Keratinocyte (primary cell): ENCODE measurements around the gene IRF1. TPM values are rescaled to one million over a fixed set of nuclear protein-coding genes. Genes with fewer than 3 reads are reported as not detected.
A peak's percentile ranks its signal among the peaks of the same experiment; 100 is the strongest.

Source experiments
- DNase-seq: peaks from one replicate; pipeline ENCODE4 v3.0.0-alpha.2; 2011; ENCODE audit warnings: low read depth, missing footprints, low spot score
- FAIRE-seq: peaks from 2 replicates; lab custom pipeline; 2011; peaks lifted over from hg19 to GRCh38; lab: Jason Lieb, UNC
- H2AFZ ChIP-seq: 2 replicates; pipeline ENCODE4 v1.6.0; 2012; ENCODE audit warnings: low read length, control low read depth, inconsistent platforms; ENCODE audit not compliant: control insufficient read depth
- H3K27ac ChIP-seq: 2 replicates; pipeline ENCODE4 v1.5.1; 2011; ENCODE audit warnings: low read length; ENCODE audit not compliant: control insufficient read depth, insufficient read depth
- H3K27me3 ChIP-seq: 3 replicates; pipeline ENCODE4 v1.6.0; 2011; ENCODE audit warnings: low read length; ENCODE audit not compliant: control insufficient read depth, insufficient read depth; ENCODE audit errors: extremely low read depth
- H3K36me3 ChIP-seq, 2 experiments: 2 replicates in 1 of 2; 3 replicates in 1 of 2; pipeline ENCODE4 v1.5.1; 2011; ENCODE audit warnings: low read length in 2 of 2, mild to moderate bottlenecking in 1 of 2; ENCODE audit not compliant: control insufficient read depth in 2 of 2, insufficient read depth in 2 of 2; ENCODE audit errors: extremely low read depth in 1 of 2
- H3K4me1 ChIP-seq: 3 replicates; pipeline ENCODE4 v1.5.1; 2011; ENCODE audit warnings: low read length; ENCODE audit not compliant: control insufficient read depth, insufficient read depth; ENCODE audit errors: extremely low read depth
- H3K4me2 ChIP-seq: 3 replicates; pipeline ENCODE4 v1.6.0; 2011; ENCODE audit warnings: low read depth, low read length; ENCODE audit not compliant: control insufficient read depth, insufficient read depth; ENCODE audit errors: extremely low read depth
- H3K4me3 ChIP-seq, 3 experiments: fragments of 200-600 bp in 1 of 3; sonication (generic) in 1 of 3; 2 replicates in 2 of 3; 3 replicates in 1 of 3; pipeline ENCODE4 v1.5.1; 2011 to 2016; ENCODE audit warnings: low read length in 3 of 3, mild to moderate bottlenecking in 3 of 3, control low read depth in 2 of 3, inconsistent platforms in 1 of 3, low read depth in 1 of 3, mixed read lengths in 1 of 3, mixed run types in 1 of 3, moderate library complexity in 1 of 3; ENCODE audit not compliant: control insufficient read depth in 2 of 3, insufficient read depth in 2 of 3; ENCODE audit errors: extremely low read depth in 1 of 3
- H3K79me2 ChIP-seq: 2 replicates; pipeline ENCODE4 v1.6.0; 2012; ENCODE audit warnings: low read length; ENCODE audit not compliant: control insufficient read depth, insufficient read depth
- H3K9ac ChIP-seq: 3 replicates; pipeline ENCODE4 v1.6.0; 2011; ENCODE audit warnings: low read length; ENCODE audit not compliant: control insufficient read depth, insufficient read depth; ENCODE audit errors: extremely low read depth
- H3K9me1 ChIP-seq: 3 replicates; pipeline ENCODE4 v1.6.0; 2011; ENCODE audit warnings: low read length; ENCODE audit not compliant: control insufficient read depth, insufficient read depth; ENCODE audit errors: extremely low read depth
- H3K9me3 ChIP-seq: 2 replicates; pipeline ENCODE4 v1.5.1; 2012; ENCODE audit warnings: low read depth, low read length; ENCODE audit not compliant: control insufficient read depth
- H4K20me1 ChIP-seq: 3 replicates; pipeline ENCODE4 v1.6.0; 2011; ENCODE audit warnings: low read length; ENCODE audit not compliant: control insufficient read depth, insufficient read depth; ENCODE audit errors: extremely low read depth
- CTCF ChIP-seq, 3 experiments: IDR thresholded peaks in 1 of 3; conservative IDR thresholded peaks in 1 of 3; optimal IDR thresholded peaks in 1 of 3; 2 replicates in 2 of 3; 3 replicates in 1 of 3; pipeline versions ENCODE3 to v1.5.1; 2011; ENCODE audit warnings: low read length in 3 of 3, mild to moderate bottlenecking in 3 of 3, moderate library complexity in 2 of 3, control low read depth in 1 of 3, inconsistent platforms in 1 of 3; ENCODE audit not compliant: insufficient read depth in 2 of 3; ENCODE audit errors: extremely low read depth in 1 of 3
- EZH2 ChIP-seq: IDR thresholded peaks from one replicate; pipeline ENCODE4 v1.6.1; 2012; ENCODE audit warnings: inconsistent platforms, mild to moderate bottlenecking, low read length, moderate library complexity
- dilution Hi-C: fragments of 300-500 bp; cut with MboI; formaldehyde crosslinking; loops from one replicate; pipeline ENCODE4 v1.7.0; 2020; ENCODE audit warnings: low sequenced_read_pairs; ENCODE audit not compliant: extremely low pct_ligation_motif_present
- polyA plus RNA-seq, 5 experiments: library from polyadenylated mRNA; depleted of rRNA in 3 of 5; stranded (reverse) in 3 of 5; stranded (forward) in 1 of 5; unstranded in 1 of 5; fragments of >200 nt; gene quantifications; 1 replicate in 1 of 5; 2 replicates in 3 of 5; 3 replicates in 1 of 5; pipeline versions ENCODE4 v1.2.1 to v1.2.3, GENCODE V29; 2011 to 2012; ENCODE audit warnings: missing spikeins in 2 of 5, low read depth in 1 of 5, low replicate concordance in 1 of 5

The IRF1 gene
- polyA plus RNA-seq, 1 donor (not counting 4 experiments of a cell fraction or from before 2014, with no cell fraction given) = 6.2 TPM

- TF ChIP-seq EZH2 = no peak
- no peak for TF ChIP-seq CTCF (optimal IDR thresholded peaks at IDR 0.05 in 1 of 3, IDR thresholded peaks at IDR 0.05 in 1 of 3, conservative IDR thresholded peaks at IDR 0.05 in 1 of 3; ENCODE audit: extremely low read depth in 1 of 3, insufficient read depth in 2 of 3, low read length in 3 of 3)
- FAIRE-seq = no peak
- Histone ChIP-seq H3K36me3 (no peaks in the 10 kb centered on the region), H3K4me2 (no peak overlapping the region), H3K27ac (no peak overlapping the region), H3K4me1 (peaks cover 61% of the 10 kb centered on the region), H3K27me3 (no peaks in the 10 kb centered on the region), H4K20me1 (no peaks in the 10 kb centered on the region), H2AFZ (no peak overlapping the region), H3K9ac (no peak overlapping the region), H3K4me3 (no peak overlapping the region), H3K9me3 (no peaks in the 10 kb centered on the region), H3K9me1 (no peaks in the 10 kb centered on the region), H3K79me2 (no peaks in the 10 kb centered on the region)
- dilution Hi-C loops = no loop called here
- DNase-seq = no peak
Observed at GRCh38 chr5:132460846-132461568, 29.6 kb downstream of the IRF1 start.

- no peak overlapping the region for H2AFZ ChIP-seq
- no peaks in the 10 kb centered on the region for H4K20me1 ChIP-seq
- DNase-seq (no peak), FAIRE-seq (no peak)
- no peaks in the 10 kb centered on the region for H3K27me3 ChIP-seq
- no peaks in the 10 kb centered on the region for H3K79me2 ChIP-seq
- H3K9ac ChIP-seq = no peak overlapping the region
- no peak overlapping the region for H3K4me2 ChIP-seq
- H3K4me1 ChIP-seq = peaks cover 56% of the 10 kb centered on the region
- H3K27ac ChIP-seq = no peak overlapping the region
- H3K9me3 ChIP-seq = no peaks in the 10 kb centered on the region
- H3K4me3 ChIP-seq = no peak overlapping the region
- H3K9me1 ChIP-seq = no peaks in the 10 kb centered on the region
- TF ChIP-seq EZH2 = no peak
- peak in 2 of 3 experiments; percentile 14 to 36 for TF ChIP-seq CTCF (optimal IDR thresholded peaks at IDR 0.05 in 1 of 3, IDR thresholded peaks at IDR 0.05 in 1 of 3, conservative IDR thresholded peaks at IDR 0.05 in 1 of 3; ENCODE audit: extremely low read depth in 1 of 3, insufficient read depth in 2 of 3, low read length in 3 of 3)
- no peaks in the 10 kb centered on the region for H3K36me3 ChIP-seq
- dilution Hi-C loops = no loop called here
Observed at GRCh38 chr5:132459983-132460838, 30.4 kb downstream of the IRF1 start.
